ENCODE measurements around the gene MBD3L1. TPM values are rescaled to one million over a fixed set of nuclear protein-coding genes. Genes with fewer than 3 reads are reported as not detected.
A peak's percentile ranks its signal among the peaks of the same experiment; 100 is the strongest.

MBD3L1 gene
- total and polyA plus RNA-seq, 10 donors = not detected

DNA sequence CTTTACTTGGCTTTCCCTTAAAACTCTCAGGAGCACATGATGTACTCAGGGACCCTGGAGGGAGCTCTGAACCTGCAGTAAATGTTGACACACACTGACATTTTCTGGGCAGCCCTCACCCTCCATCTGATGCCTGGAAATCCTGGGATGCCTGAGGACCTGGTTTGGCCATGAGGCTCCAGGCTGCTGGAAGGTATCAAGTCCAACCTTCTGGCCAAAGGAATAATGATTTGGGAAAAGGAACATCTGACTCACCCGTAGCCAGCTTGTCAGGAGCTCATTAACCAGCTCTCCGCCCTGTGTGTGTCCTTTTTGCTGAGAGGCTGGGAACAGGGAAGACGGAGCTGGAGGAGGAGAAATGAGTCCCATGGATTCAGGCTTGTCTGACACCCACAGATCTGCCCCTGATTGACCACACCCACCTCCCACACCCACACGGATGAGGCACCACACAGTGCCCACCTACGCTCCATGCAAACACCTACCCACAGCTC lies 10.4 kb upstream of the MBD3L1 start:
- Histone ChIP-seq H3K27ac (no peak overlapping the region), H3K27me3 (replicated peaks in 1 of 7) (no peaks in the 10 kb centered on the region), H3K9me3 (peaks cover 6 to 63% (median 43%) of the 10 kb centered on the region in 8 donors), H3K36me3 (peaks cover 31 to 98% (median 79%) of the 10 kb centered on the region in 6 donors), H3K4me1 (no peaks in the 10 kb centered on the region), H3K4me3 (no peak overlapping the region)
- WGBS, 5 donors = 91 to 97% (median 95%) methylated on average over 4 to 5 of the region's 5 CpGs
- no peak for DNase-seq
- TF ChIP-seq POLR2A (IDR thresholded peaks at IDR 0.05) = no peak
- TF ChIP-seq, protein P1, sequence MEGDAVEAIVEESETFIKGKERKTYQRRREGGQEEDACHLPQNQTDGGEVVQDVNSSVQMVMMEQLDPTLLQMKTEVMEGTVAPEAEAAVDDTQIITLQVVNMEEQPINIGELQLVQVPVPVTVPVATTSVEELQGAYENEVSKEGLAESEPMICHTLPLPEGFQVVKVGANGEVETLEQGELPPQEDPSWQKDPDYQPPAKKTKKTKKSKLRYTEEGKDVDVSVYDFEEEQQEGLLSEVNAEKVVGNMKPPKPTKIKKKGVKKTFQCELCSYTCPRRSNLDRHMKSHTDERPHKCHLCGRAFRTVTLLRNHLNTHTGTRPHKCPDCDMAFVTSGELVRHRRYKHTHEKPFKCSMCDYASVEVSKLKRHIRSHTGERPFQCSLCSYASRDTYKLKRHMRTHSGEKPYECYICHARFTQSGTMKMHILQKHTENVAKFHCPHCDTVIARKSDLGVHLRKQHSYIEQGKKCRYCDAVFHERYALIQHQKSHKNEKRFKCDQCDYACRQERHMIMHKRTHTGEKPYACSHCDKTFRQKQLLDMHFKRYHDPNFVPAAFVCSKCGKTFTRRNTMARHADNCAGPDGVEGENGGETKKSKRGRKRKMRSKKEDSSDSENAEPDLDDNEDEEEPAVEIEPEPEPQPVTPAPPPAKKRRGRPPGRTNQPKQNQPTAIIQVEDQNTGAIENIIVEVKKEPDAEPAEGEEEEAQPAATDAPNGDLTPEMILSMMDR (IDR thresholded peaks at IDR 0.05 in 8 of 11, conservative IDR thresholded peaks at IDR 0.05 in 3 of 11) = no peak
- no peak for TF ChIP-seq POLR2AphosphoS5 (IDR thresholded peaks at IDR 0.05)
- intact Hi-C loops (cut with DNase I; ENCODE audit: low total_unique reads) = no loop called here

DNA sequence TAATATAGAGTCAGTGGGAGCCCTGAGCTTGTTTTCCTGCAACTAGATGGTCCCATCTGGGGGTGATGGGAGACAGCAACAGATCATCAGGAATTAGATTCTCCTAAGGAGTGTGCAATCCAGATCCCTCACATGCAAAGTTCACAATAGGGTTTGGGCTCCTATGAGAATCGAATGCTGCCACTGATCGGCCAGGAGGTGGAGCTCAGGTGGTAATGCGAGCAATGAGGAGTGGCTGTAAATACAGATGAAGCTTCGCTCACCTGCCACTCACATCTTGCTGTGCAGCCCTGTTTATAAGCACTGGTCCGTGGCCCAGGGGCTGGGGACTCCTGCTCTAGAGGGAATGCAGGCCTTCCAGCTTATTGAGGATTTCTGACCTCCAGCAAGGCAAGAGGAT lies 5.8 kb upstream of the MBD3L1 start:
- Histone ChIP-seq H3K36me3 (peaks cover 9 to 80% (median 37%) of the 10 kb centered on the region in 6 donors), H3K27me3 (replicated peaks in 1 of 7) (no peaks in the 10 kb centered on the region), H3K4me1 (peaks cover 3 to 12% (median 6%) of the 10 kb centered on the region in 6 donors), H3K27ac (no peak overlapping the region), H3K9me3 (peaks cover 0 to 17% (median under 1%) of the 10 kb centered on the region in 8 donors), H3K4me3 (no peak overlapping the region)
- DNase-seq = no peak
- intact Hi-C loops (cut with DNase I; ENCODE audit: low total_unique reads) = no loop called here
- WGBS, 5 donors = 88 to 98% (median 95%) methylated on average over 5 of the region's 5 CpGs
- TF ChIP-seq, protein P1 (IDR thresholded peaks at IDR 0.05 in 8 of 11, conservative IDR thresholded peaks at IDR 0.05 in 3 of 11) = no peak
- TF ChIP-seq POLR2AphosphoS5 (IDR thresholded peaks at IDR 0.05) (no peak), POLR2A (IDR thresholded peaks at IDR 0.05) (no peak)

DNA sequence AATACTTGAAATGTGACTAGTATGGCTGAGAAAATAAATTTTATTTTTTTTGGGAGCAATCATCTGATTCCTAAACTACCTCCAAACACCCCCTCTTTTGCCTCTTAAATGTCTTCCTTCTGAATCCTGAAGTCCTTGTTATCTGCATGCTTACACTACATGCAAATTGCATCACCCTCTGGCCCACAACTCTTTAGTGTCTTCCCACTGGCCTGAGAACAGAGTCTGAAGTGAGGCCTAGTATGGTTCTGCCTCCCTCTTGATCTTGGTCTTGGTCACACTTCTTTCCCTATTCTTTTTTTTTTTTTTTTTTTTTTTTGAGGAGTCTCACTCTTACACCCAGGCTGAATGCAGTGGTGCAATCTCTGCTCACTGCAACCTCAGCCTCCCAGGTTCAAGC lies 4.9 kb upstream of the MBD3L1 start:
- no peaks in the 10 kb centered on the region for H3K27me3 ChIP-seq (replicated peaks in 1 of 7)
- TF ChIP-seq, protein P1 (IDR thresholded peaks at IDR 0.05 in 8 of 11, conservative IDR thresholded peaks at IDR 0.05 in 3 of 11) = no peak
- TF ChIP-seq POLR2A (IDR thresholded peaks at IDR 0.05) (no peak), POLR2AphosphoS5 (IDR thresholded peaks at IDR 0.05) (no peak)
- H3K36me3 ChIP-seq = peaks cover 9 to 71% (median 28%) of the 10 kb centered on the region in 6 donors
- peaks cover 0 to 8% (median 0%) of the 10 kb centered on the region in 8 donors for H3K9me3 ChIP-seq
- peaks cover 6 to 17% (median 10%) of the 10 kb centered on the region in 6 donors for H3K4me1 ChIP-seq
- no peak for DNase-seq
- H3K4me3 ChIP-seq = no peak overlapping the region
- H3K27ac ChIP-seq = no peak overlapping the region
- intact Hi-C loops (cut with DNase I; ENCODE audit: low total_unique reads) = no loop called here

DNA sequence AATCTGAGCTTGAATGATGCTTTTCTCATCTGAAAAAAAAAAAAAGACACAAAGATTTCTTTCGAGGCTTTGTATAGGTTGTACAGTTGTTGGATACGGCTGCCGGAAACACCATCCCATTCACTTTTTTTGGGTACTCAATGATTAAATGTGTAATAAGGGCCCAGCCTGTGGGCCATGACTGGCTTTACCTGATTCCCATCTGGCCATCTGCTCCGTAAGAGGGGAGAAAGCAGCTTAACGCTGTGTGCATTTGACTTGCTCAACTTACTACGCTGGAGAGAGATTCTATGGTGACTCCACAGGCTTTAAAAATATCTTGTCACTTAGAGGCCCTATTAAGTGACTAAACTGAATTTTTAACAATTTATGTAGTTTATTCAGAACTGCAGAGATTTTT lies 804 bp upstream of the MBD3L1 start:
- no peaks in the 10 kb centered on the region for H3K27me3 ChIP-seq (replicated peaks in 1 of 7)
- H3K27ac ChIP-seq = peak overlapping the region; percentile 95 to 98 (median 98)
- TF ChIP-seq POLR2A (IDR thresholded peaks at IDR 0.05) (no peak), POLR2AphosphoS5 (IDR thresholded peaks at IDR 0.05) (no peak)
- TF ChIP-seq, protein P1 (IDR thresholded peaks at IDR 0.05 in 8 of 11, conservative IDR thresholded peaks at IDR 0.05 in 3 of 11) = no peak
- H3K36me3 ChIP-seq = peaks cover 0 to 32% (median 3%) of the 10 kb centered on the region in 6 donors
- no peak for DNase-seq
- peaks cover 0 to 14% (median 0%) of the 10 kb centered on the region in 8 donors for H3K9me3 ChIP-seq
- intact Hi-C loops (cut with DNase I; ENCODE audit: low total_unique reads) = no loop called here
- 63 to 73% (median 67%) methylated on average over 6 of the region's 6 CpGs for WGBS, 5 donors
- peaks cover 6 to 23% (median 12%) of the 10 kb centered on the region in 6 donors for H3K4me1 ChIP-seq
- H3K4me3 ChIP-seq = peak overlapping the region; percentile 68 to 91 (median 85)
